PFSK-1 (cell line): Measurements from ENCODE around the gene PUM2.

Source experiments
- FOXP2 ChIP-seq: optimal IDR thresholded peaks from 2 replicates; pipeline ENCODE3; 2011; ENCODE audit warnings: borderline replicate concordance, control low read depth, inconsistent platforms; ENCODE audit not compliant: insufficient read depth; ENCODE audit errors: extremely low read length, extremely low read depth
- POLR2AphosphoS5 ChIP-seq: IDR thresholded peaks from 2 replicates; pipeline ENCODE4 v1.6.1; 2012; ENCODE audit warnings: low read depth, mild to moderate bottlenecking, control low read depth, low read length, moderate library complexity
- SIN3A ChIP-seq: IDR thresholded peaks from 2 replicates; pipeline ENCODE4 v1.6.1; 2012; ENCODE audit warnings: mild to moderate bottlenecking, low read length, moderate library complexity, borderline replicate concordance; ENCODE audit not compliant: insufficient read depth
- TAF1 ChIP-seq: IDR thresholded peaks from 2 replicates; pipeline ENCODE4 v1.6.1; 2012; ENCODE audit warnings: low read length, control low read depth, borderline replicate concordance; ENCODE audit not compliant: insufficient read depth
- TF ChIP-seq, protein P1 (sequence below), 2 experiments: IDR thresholded peaks; 2 replicates each; pipeline versions ENCODE4 v1.6.1 to v1.8.0; 2011 to 2012; ENCODE audit warnings: low read depth in 2 of 2, low read length in 2 of 2, control low read depth in 1 of 2, inconsistent platforms in 1 of 2, mild to moderate bottlenecking in 1 of 2, moderate library complexity in 1 of 2; ENCODE audit not compliant: insufficient read depth in 1 of 2

DNA sequence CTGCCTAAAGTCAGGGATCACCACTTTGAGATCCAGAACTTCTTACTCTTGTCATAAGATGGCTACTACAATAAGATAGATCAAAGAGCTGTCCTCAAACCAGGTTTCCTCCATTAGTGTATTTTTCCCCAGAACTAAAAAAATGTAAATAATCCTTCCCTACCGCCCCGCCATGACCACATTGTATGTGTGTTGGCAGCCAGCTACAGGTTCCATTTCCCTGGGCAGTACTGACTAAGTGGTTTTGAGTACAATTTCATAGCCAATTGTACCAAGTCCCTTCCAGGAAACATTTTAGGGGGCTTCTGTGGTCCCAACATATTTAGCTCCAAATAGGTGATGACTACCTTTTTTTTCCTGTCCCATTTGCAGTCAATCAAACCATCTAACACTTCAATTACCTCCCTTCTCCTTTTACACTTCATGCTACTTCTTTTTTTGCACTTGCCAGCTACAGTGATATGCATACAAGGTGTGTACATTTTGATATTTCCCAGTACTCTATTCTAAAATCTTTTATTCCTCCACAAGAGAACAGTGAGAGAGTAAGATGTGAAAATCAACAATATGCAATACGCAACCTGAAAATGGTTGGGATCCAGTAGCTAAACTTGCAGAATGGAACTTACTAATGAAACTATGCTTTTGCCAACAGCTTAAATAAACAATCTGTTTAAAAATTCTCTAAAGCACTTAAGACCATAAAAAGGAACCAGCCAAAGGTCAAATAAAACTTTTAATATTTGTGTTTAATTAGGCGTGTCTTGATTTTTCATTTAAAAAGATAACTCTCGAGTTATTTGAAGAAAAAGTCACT lies 3.9 kb downstream of the PUM2 start:
- TF ChIP-seq, protein P1, sequence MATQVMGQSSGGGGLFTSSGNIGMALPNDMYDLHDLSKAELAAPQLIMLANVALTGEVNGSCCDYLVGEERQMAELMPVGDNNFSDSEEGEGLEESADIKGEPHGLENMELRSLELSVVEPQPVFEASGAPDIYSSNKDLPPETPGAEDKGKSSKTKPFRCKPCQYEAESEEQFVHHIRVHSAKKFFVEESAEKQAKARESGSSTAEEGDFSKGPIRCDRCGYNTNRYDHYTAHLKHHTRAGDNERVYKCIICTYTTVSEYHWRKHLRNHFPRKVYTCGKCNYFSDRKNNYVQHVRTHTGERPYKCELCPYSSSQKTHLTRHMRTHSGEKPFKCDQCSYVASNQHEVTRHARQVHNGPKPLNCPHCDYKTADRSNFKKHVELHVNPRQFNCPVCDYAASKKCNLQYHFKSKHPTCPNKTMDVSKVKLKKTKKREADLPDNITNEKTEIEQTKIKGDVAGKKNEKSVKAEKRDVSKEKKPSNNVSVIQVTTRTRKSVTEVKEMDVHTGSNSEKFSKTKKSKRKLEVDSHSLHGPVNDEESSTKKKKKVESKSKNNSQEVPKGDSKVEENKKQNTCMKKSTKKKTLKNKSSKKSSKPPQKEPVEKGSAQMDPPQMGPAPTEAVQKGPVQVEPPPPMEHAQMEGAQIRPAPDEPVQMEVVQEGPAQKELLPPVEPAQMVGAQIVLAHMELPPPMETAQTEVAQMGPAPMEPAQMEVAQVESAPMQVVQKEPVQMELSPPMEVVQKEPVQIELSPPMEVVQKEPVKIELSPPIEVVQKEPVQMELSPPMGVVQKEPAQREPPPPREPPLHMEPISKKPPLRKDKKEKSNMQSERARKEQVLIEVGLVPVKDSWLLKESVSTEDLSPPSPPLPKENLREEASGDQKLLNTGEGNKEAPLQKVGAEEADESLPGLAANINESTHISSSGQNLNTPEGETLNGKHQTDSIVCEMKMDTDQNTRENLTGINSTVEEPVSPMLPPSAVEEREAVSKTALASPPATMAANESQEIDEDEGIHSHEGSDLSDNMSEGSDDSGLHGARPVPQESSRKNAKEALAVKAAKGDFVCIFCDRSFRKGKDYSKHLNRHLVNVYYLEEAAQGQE (IDR thresholded peaks at IDR 0.05; ENCODE audit: insufficient read depth in 1 of 2, low read depth in 2 of 2, low read length in 2 of 2) = no peak
- TF ChIP-seq POLR2AphosphoS5 = no peak
- no peak for TF ChIP-seq TAF1
- no peak for TF ChIP-seq FOXP2
- TF ChIP-seq SIN3A = no peak
